ENCODE data around the gene ARIH1. TPM values are rescaled to one million over a fixed set of nuclear protein-coding genes. Genes with fewer than 3 reads are reported as not detected.

Gene ARIH1
- total RNA-seq, 1 experiment from 2014 or later, result 36.6 TPM

Other genes with a start within 250 kb of the ARIH1 start
- gene PKM, start 243.1 kb upstream of the ARIH1 start, total RNA-seq (2014; rRNA removed; shearing (Covaris generic)), result 1,365 and 1,516 TPM in 2 replicates
- gene PARP6, start 201.8 kb upstream of the ARIH1 start, total RNA-seq (2014; rRNA removed; shearing (Covaris generic)), result 18.8 and 35.6 TPM in 2 replicates
- gene CELF6, start 154.2 kb upstream of the ARIH1 start, total RNA-seq (2014; rRNA removed; shearing (Covaris generic)), result 0.08 TPM in 1 of 2 replicates, not detected in the other
- gene HEXA, start 98.3 kb upstream of the ARIH1 start, total RNA-seq (2014; rRNA removed; shearing (Covaris generic)), result 58.5 and 90.0 TPM in 2 replicates
- not detected in 2 replicates for gene TMEM202, start 76.0 kb upstream of the ARIH1 start, total RNA-seq (2014; rRNA removed; shearing (Covaris generic))
- not detected in 2 replicates for gene GOLGA6B, start 180.4 kb downstream of the ARIH1 start, total RNA-seq (2014; rRNA removed; shearing (Covaris generic))
- gene HIGD2B, start 211.9 kb downstream of the ARIH1 start, total RNA-seq (2014; rRNA removed; shearing (Covaris generic)), result not detected in 2 replicates
- 14.4 and 18.5 TPM in 2 replicates for gene BBS4, start 211.9 kb downstream of the ARIH1 start, total RNA-seq (2014; rRNA removed; shearing (Covaris generic))